GM23338 (cell line): ENCODE results near the gene MYG1. TPM values are rescaled to one million over a fixed set of nuclear protein-coding genes. Genes with fewer than 3 reads are reported as not detected.

Experiments used
- ATAC-seq: fragments of 200-7000 bp; cut with Tn5 transposase; 3 replicates; pipeline ENCODE4 v1.9.1; 2020
- DNase-seq: peaks from one replicate; pipeline ENCODE4 v3.0.0-alpha.2; 2015; ENCODE audit warnings: low spot score
- H2AFZ ChIP-seq: fragments of 200-600 bp; sonication (generic); 2 replicates; pipeline ENCODE4 v1.8.0; 2016; ENCODE audit warnings: antibody characterized with exemption, mild to moderate bottlenecking, moderate library complexity
- H3F3A ChIP-seq: fragments of 200-600 bp; sonication (generic); replicated peaks from 2 replicates; pipeline ENCODE4 v1.8.0; 2017; ENCODE audit warnings: antibody characterized with exemption, mixed run types, low read depth
- H3K27ac ChIP-seq: fragments of 200-600 bp; sonication (generic); 2 replicates; pipeline ENCODE4 v1.6.1; 2016; ENCODE audit warnings: low read depth
- H3K27me3 ChIP-seq: fragments of 200-600 bp; sonication (generic); 2 replicates; pipeline ENCODE4 v1.8.0; 2016; ENCODE audit warnings: mild to moderate bottlenecking, mixed run types, moderate library complexity; ENCODE audit not compliant: insufficient read depth
- H3K36me3 ChIP-seq: fragments of 200-600 bp; sonication (generic); 2 replicates; pipeline ENCODE4 v1.8.0; 2016; ENCODE audit warnings: mild to moderate bottlenecking; ENCODE audit not compliant: insufficient read depth
- H3K4me1 ChIP-seq: fragments of 200-600 bp; sonication (generic); 2 replicates; pipeline ENCODE4 v1.8.0; 2016; ENCODE audit warnings: mild to moderate bottlenecking, moderate library complexity; ENCODE audit not compliant: insufficient read depth
- H3K4me2 ChIP-seq: fragments of 200-600 bp; sonication (generic); 2 replicates; pipeline ENCODE4 v1.7.1; 2017; ENCODE audit warnings: mixed run types
- H3K4me3 ChIP-seq: fragments of 200-600 bp; sonication (generic); 2 replicates; pipeline ENCODE4 v1.6.1; 2016; ENCODE audit warnings: mixed run types
- H3K79me2 ChIP-seq: fragments of 200-600 bp; sonication (generic); replicated peaks from 2 replicates; pipeline ENCODE4 v1.8.0; 2017; ENCODE audit warnings: mild to moderate bottlenecking; ENCODE audit not compliant: insufficient read depth
- H3K9me2 ChIP-seq: fragments of 200-600 bp; sonication (generic); 2 replicates; pipeline ENCODE4 v1.8.0; 2017; ENCODE audit not compliant: insufficient read depth
- H4K20me1 ChIP-seq: fragments of 200-600 bp; sonication (generic); replicated peaks from 2 replicates; pipeline ENCODE4 v1.8.0; 2017; ENCODE audit warnings: mild to moderate bottlenecking; ENCODE audit not compliant: insufficient read depth
- H3K27ac Mint-ChIP-seq: 2 replicates; pipeline ENCODE4 v1.8.0; 2020; ENCODE audit warnings: inconsistent platforms, mild to moderate bottlenecking, moderate library complexity, mixed read lengths
- H3K27me3 Mint-ChIP-seq: 3 replicates; pipeline ENCODE4 v1.8.0; 2022; ENCODE audit warnings: low read depth, mild to moderate bottlenecking, moderate library complexity, mixed read lengths, inconsistent platforms; ENCODE audit not compliant: insufficient read depth, poor library complexity
- H3K36me3 Mint-ChIP-seq: 3 replicates; pipeline ENCODE4 v1.8.0; 2021; ENCODE audit warnings: low read depth, mild to moderate bottlenecking, inconsistent platforms, moderate library complexity, mixed read lengths
- H3K4me1 Mint-ChIP-seq: 3 replicates; pipeline ENCODE4 v1.8.0; 2020; ENCODE audit warnings: mild to moderate bottlenecking, inconsistent platforms, mixed read lengths
- H3K4me3 Mint-ChIP-seq: 3 replicates; pipeline ENCODE4 v1.8.0; 2021; ENCODE audit warnings: moderate library complexity, mild to moderate bottlenecking, inconsistent platforms, mixed read lengths
- H3K9me3 Mint-ChIP-seq: 3 replicates; pipeline ENCODE4 v1.8.0; 2020; ENCODE audit warnings: moderate library complexity, mild to moderate bottlenecking, inconsistent platforms, mixed read lengths
- CREB1 ChIP-seq: fragments of 250-450 bp; sonication (Bioruptor Pico); IDR thresholded peaks from 2 replicates; pipeline ENCODE4 v1.5.0; 2020; ENCODE audit warnings: low read depth, mild to moderate bottlenecking, moderate library complexity
- EZH2 ChIP-seq: fragments of 200-600 bp; sonication (generic); IDR thresholded peaks from one replicate; pipeline ENCODE4 v1.8.0; 2017; ENCODE audit warnings: antibody characterized with exemption, mild to moderate bottlenecking, low read depth; ENCODE audit not compliant: unreplicated experiment
- EZH2phosphoT487 ChIP-seq: fragments of 200-600 bp; sonication (generic); IDR thresholded peaks from one replicate; pipeline ENCODE4 v1.8.1; 2018; ENCODE audit warnings: antibody characterized with exemption; ENCODE audit not compliant: unreplicated experiment
- JUNB ChIP-seq: IDR thresholded peaks from one replicate; pipeline ENCODE4 v1.6.1; 2016; ENCODE audit warnings: antibody characterized with exemption; ENCODE audit not compliant: unreplicated experiment
- POLR2AphosphoS5 ChIP-seq: IDR thresholded peaks from 2 replicates; pipeline ENCODE4 v1.6.1; 2016; ENCODE audit warnings: antibody characterized with exemption, low read depth
- REST ChIP-seq: IDR thresholded peaks from one replicate; pipeline ENCODE4 v1.6.1; 2018; ENCODE audit warnings: antibody characterized with exemption; ENCODE audit not compliant: unreplicated experiment
- polyA plus RNA-seq: library from polyadenylated mRNA; unstranded; fragments of >200 nt; fragmentation: Nextera tagmentation; extraction: Ambion mirVana; gene quantifications from 2 replicates; pipeline ENCODE4 v1.2.1, GENCODE V29; 2016
- total RNA-seq: library from RNA; depleted of rRNA; stranded (reverse); fragments of >200 nt; shearing (Covaris generic); gene quantifications from 2 replicates; pipeline ENCODE4 v1.2.3, GENCODE V29; 2014
- TF ChIP-seq, protein P1 (sequence below), 2 experiments: fragments of 200-600 bp in 1 of 2; sonication (generic) in 1 of 2; conservative IDR thresholded peaks; 2 replicates each; pipeline versions ENCODE4 v1.5.1 to v1.6.1; 2016 to 2017; ENCODE audit warnings: antibody characterized with exemption in 2 of 2, low read depth in 2 of 2, mild to moderate bottlenecking in 2 of 2, moderate library complexity in 1 of 2

The MYG1 gene
- total and polyA plus RNA-seq, 2 experiments from 2014 or later, result 66.5 to 94.2 TPM

- H3K9me2 ChIP-seq, result no peaks in the 10 kb centered on the region
- no peaks in the 10 kb centered on the region for H3K36me3 ChIP-seq
- no peaks in the 10 kb centered on the region for H3K27me3 ChIP-seq
- ATAC-seq (peak; percentile 87), DNase-seq (peak; percentile 90)
- H2AFZ ChIP-seq, result peak overlapping the region; percentile 98
- peak overlapping the region; percentile 79; the same call in 1 of the 2 replicates for H3K27ac ChIP-seq
- peaks cover 6% of the 10 kb centered on the region; the same call in 1 of the 3 replicates for H3K36me3 Mint-ChIP-seq
- TF ChIP-seq POLR2AphosphoS5, result peak; percentile 71
- no peak for TF ChIP-seq EZH2
- TF ChIP-seq, protein P1, sequence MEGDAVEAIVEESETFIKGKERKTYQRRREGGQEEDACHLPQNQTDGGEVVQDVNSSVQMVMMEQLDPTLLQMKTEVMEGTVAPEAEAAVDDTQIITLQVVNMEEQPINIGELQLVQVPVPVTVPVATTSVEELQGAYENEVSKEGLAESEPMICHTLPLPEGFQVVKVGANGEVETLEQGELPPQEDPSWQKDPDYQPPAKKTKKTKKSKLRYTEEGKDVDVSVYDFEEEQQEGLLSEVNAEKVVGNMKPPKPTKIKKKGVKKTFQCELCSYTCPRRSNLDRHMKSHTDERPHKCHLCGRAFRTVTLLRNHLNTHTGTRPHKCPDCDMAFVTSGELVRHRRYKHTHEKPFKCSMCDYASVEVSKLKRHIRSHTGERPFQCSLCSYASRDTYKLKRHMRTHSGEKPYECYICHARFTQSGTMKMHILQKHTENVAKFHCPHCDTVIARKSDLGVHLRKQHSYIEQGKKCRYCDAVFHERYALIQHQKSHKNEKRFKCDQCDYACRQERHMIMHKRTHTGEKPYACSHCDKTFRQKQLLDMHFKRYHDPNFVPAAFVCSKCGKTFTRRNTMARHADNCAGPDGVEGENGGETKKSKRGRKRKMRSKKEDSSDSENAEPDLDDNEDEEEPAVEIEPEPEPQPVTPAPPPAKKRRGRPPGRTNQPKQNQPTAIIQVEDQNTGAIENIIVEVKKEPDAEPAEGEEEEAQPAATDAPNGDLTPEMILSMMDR (conservative IDR thresholded peaks at IDR 0.05; ENCODE audit: low read depth in 2 of 2), result peak; percentile 47 to 78
- H3K4me3 ChIP-seq, result peak overlapping the region; percentile 94
- H3K4me1 Mint-ChIP-seq, result peaks cover 24% of the 10 kb centered on the region
- H3K4me1 ChIP-seq, result peaks cover 17% of the 10 kb centered on the region
- peaks cover 21% of the 10 kb centered on the region for H3K27me3 Mint-ChIP-seq
- peak overlapping the region; percentile 96 for H3K4me3 Mint-ChIP-seq
- peak overlapping the region; percentile 95 for H3K27ac Mint-ChIP-seq
- peaks cover 4% of the 10 kb centered on the region; the same call in 1 of the 2 replicates for H3K79me2 ChIP-seq
- H4K20me1 ChIP-seq, result no peaks in the 10 kb centered on the region
- no peaks in the 10 kb centered on the region; the same call in 2 of the 3 replicates for H3K9me3 Mint-ChIP-seq
- H3F3A ChIP-seq, result peaks cover 13% of the 10 kb centered on the region
- peak overlapping the region; percentile 98 for H3K4me2 ChIP-seq
These were observed 47.8 kb upstream of the MYG1 start for GRCh38 chr12:53251477-53252348.

GRCh38 chr12:53252349-53252916 lies 47.1 kb upstream of the MYG1 start:
- no peaks in the 10 kb centered on the region for H3K36me3 ChIP-seq
- Mint-ChIP-seq H3K9me3 (no peaks in the 10 kb centered on the region; the same call in 2 of the 3 replicates), H3K27me3 (peaks cover 21% of the 10 kb centered on the region), H3K36me3 (peaks cover 6% of the 10 kb centered on the region; the same call in 1 of the 3 replicates), H3K4me1 (peaks cover 20% of the 10 kb centered on the region), H3K4me3 (peak overlapping the region; percentile 96), H3K27ac (peak overlapping the region; percentile 89)
- no peaks in the 10 kb centered on the region for H3K9me2 ChIP-seq
- peaks cover 4% of the 10 kb centered on the region; the same call in 1 of the 2 replicates for H3K79me2 ChIP-seq
- H3K27me3 ChIP-seq, result no peaks in the 10 kb centered on the region
- H4K20me1 ChIP-seq, result no peaks in the 10 kb centered on the region
- DNase-seq, result no peak
- peak overlapping the region; percentile 93 for H3K4me2 ChIP-seq
- peaks cover 13% of the 10 kb centered on the region for H3F3A ChIP-seq
- peak overlapping the region; percentile 97 for H2AFZ ChIP-seq
- H3K27ac ChIP-seq, result 0 out of 2 replicates have a peak overlapping the region, but pooled peaks have one; percentile 50
- H3K4me1 ChIP-seq, result peaks cover 12% of the 10 kb centered on the region
- ATAC-seq, result peak; percentile 8
- peak overlapping the region; percentile 94 for H3K4me3 ChIP-seq
- no peak for TF ChIP-seq JUNB
- TF ChIP-seq EZH2, result no peak
- no peak for TF ChIP-seq CREB1 (CRISPR knock-in tag)
- TF ChIP-seq, protein P1 (conservative IDR thresholded peaks at IDR 0.05; ENCODE audit: low read depth in 2 of 2), result no peak
- no peak for TF ChIP-seq EZH2phosphoT487
- no peak for TF ChIP-seq REST
